Measurements from ENCODE around the gene FLNB. TPM values are rescaled to one million over a fixed set of nuclear protein-coding genes. Genes with fewer than 3 reads are reported as not detected.

Gene FLNB
- total RNA-seq, 1 experiment from 2014 or later = 83.4 TPM

GRCh38 chr3:58037141-58037910, 29.1 kb downstream of the FLNB start:
- Histone ChIP-seq H3K56ac (ENCODE audit: insufficient read length, low read depth, low read length) (no peak overlapping the region), H2BK20ac (ENCODE audit: low read depth, low read length, poor library complexity, severe bottlenecking) (no peak overlapping the region), H3K27ac (ENCODE audit: insufficient read length, low read depth, low read length) (no peak overlapping the region), H3K23ac (ENCODE audit: insufficient read length, low read depth, low read length) (no peak overlapping the region), H4K20me1 (ENCODE audit: control insufficient read depth, insufficient read depth, insufficient read length) (no peaks in the 10 kb centered on the region), H2BK12ac (ENCODE audit: insufficient read length, low read depth, low read length) (no peak overlapping the region), H3K4ac (ENCODE audit: low read depth, low read length) (no peak overlapping the region), H2BK5ac (ENCODE audit: insufficient read length, low read length) (no peak overlapping the region), H3T11ph (ENCODE audit: low read length) (no peak overlapping the region), H4K91ac (ENCODE audit: insufficient read length, low read depth, low read length) (no peak overlapping the region), H3K14ac (ENCODE audit: insufficient read depth, low read length) (no peak overlapping the region; the same call in 1 of the 2 replicates), H3K27me3 (ENCODE audit: insufficient read depth, low read length) (no peaks in the 10 kb centered on the region), H3K9ac (ENCODE audit: extremely low read depth, insufficient read length, low read length) (no peak overlapping the region), H3K18ac (ENCODE audit: insufficient read length, low read depth, low read length) (no peak overlapping the region), H4K8ac (replicated peaks; ENCODE audit: insufficient read length, low read depth, low read length) (no peak overlapping the region), H3K4me1 (ENCODE audit: insufficient read depth, low read length) (peaks cover 28% of the 10 kb centered on the region), H3K79me1 (ENCODE audit: insufficient read depth, low read depth, low read length, poor library complexity, severe bottlenecking) (no peaks in the 10 kb centered on the region), H2AK5ac (ENCODE audit: insufficient read length, low read length) (no peak overlapping the region), H3K4me2 (ENCODE audit: insufficient read depth, insufficient read length, low read length) (no peak overlapping the region), H3K23me2 (ENCODE audit: insufficient read length, low read depth, low read length, poor library complexity, severe bottlenecking) (no peaks in the 10 kb centered on the region), H2BK15ac (ENCODE audit: low read depth, low read length) (no peak overlapping the region), H4K5ac (ENCODE audit: insufficient read length, low read depth, low read length) (no peak overlapping the region), H3K79me2 (ENCODE audit: insufficient read depth, low read length) (peaks cover 10% of the 10 kb centered on the region), H2AFZ (ENCODE audit: low read length) (no peak overlapping the region), H3K9me3 (ENCODE audit: control insufficient read depth, low read depth, low read length) (no peaks in the 10 kb centered on the region), H2BK120ac (ENCODE audit: low read depth, low read length, poor library complexity, severe bottlenecking) (no peak overlapping the region)
- no CpG with 5 or more reads among the region's 13 CpGs for WGBS (ENCODE audit: extremely low coverage, insufficient read length, low lambda C conversion rate)
- Mint-ChIP-seq H3K4me3 (no peak overlapping the region), H3K9me3 (no peaks in the 10 kb centered on the region), H3K4me1 (peaks cover 70 to 83% of the 10 kb centered on the region in 2 experiments), H3K27ac (peak overlapping the region; percentile 59 to 65 (median 65); a peak in 5 of 7 replicates), H3K27me3 (ENCODE audit: low read depth) (no peaks in the 10 kb centered on the region), H3K36me3 (ENCODE audit: insufficient read depth in 1 of 3, low read depth in 3 of 3) (peaks cover 0 to 5% (median 0%) of the 10 kb centered on the region in 3 experiments; a peak in 3 of 7 replicates)
- DNase-seq = no peak
- no peak for TF ChIP-seq CTCF (conservative IDR thresholded peaks at IDR 0.05)

Measured in H9 (cell line).